Neural cell (in vitro differentiated cells): ENCODE data around the gene DNAJB12. TPM values are rescaled to one million over a fixed set of nuclear protein-coding genes. Genes with fewer than 3 reads are reported as not detected.

Experiments
- H2AFZ ChIP-seq: fragments of 200-600, 300-800 bp; sonication (generic), shearing (Covaris generic); 2 replicates; pipeline ENCODE4 v1.6.0; 2014; ENCODE audit warnings: low read depth, mild to moderate bottlenecking, antibody characterized with exemption, low read length, moderate library complexity
- H3F3A ChIP-seq: fragments of 200-600 bp; shearing (Covaris generic); 2 replicates; pipeline ENCODE4 v1.6.1; 2016; ENCODE audit warnings: mild to moderate bottlenecking, moderate library complexity, mixed read lengths, antibody characterized with exemption, low read length; ENCODE audit not compliant: insufficient read depth, poor library complexity, severe bottlenecking
- H3K27ac ChIP-seq: fragments of 200-600, 300-800 bp; sonication (generic), shearing (Covaris generic); 2 replicates; pipeline ENCODE4 v1.5.1; 2014; ENCODE audit warnings: mild to moderate bottlenecking, low read length, moderate library complexity
- H3K27me3 ChIP-seq: fragments of 300-800, 200-600 bp; sonication (generic), shearing (Covaris generic); 2 replicates; pipeline ENCODE4 v1.6.0; 2014; ENCODE audit warnings: mild to moderate bottlenecking, low read depth, low read length, moderate library complexity; ENCODE audit not compliant: insufficient read depth
- H3K36me3 ChIP-seq: fragments of 300-800, 200-600 bp; sonication (generic), shearing (Covaris generic); 2 replicates; pipeline ENCODE4 v1.5.1; 2014; ENCODE audit warnings: mild to moderate bottlenecking, antibody characterized with exemption, low read length, moderate library complexity; ENCODE audit not compliant: insufficient read depth
- H3K4me2 ChIP-seq: fragments of 300-800, 200-600 bp; sonication (generic), shearing (Covaris generic); 2 replicates; pipeline ENCODE4 v1.6.0; 2014; ENCODE audit warnings: mild to moderate bottlenecking, low read length
- H3K4me3 ChIP-seq: fragments of 300-800, 200-600 bp; sonication (generic), shearing (Covaris generic); 2 replicates; pipeline ENCODE4 v1.5.1; 2014; ENCODE audit warnings: mild to moderate bottlenecking, low read length, moderate library complexity
- H3K79me2 ChIP-seq: fragments of 200-600 bp; shearing (Covaris generic); replicated peaks from 2 replicates; pipeline ENCODE4 v1.6.0; 2014; ENCODE audit warnings: mild to moderate bottlenecking, low read length, moderate library complexity; ENCODE audit not compliant: insufficient read depth
- H3K9ac ChIP-seq: fragments of 300-800, 200-600 bp; sonication (generic), shearing (Covaris generic); 2 replicates; pipeline ENCODE4 v1.6.1; 2016; ENCODE audit warnings: mild to moderate bottlenecking, low read length, mixed read lengths
- H3K9me2 ChIP-seq: fragments of 200-600 bp; shearing (Covaris generic); 2 replicates; pipeline ENCODE4 v1.6.1; 2016; ENCODE audit warnings: mild to moderate bottlenecking, low read length, mixed read lengths; ENCODE audit not compliant: insufficient read depth
- H3K9me3 ChIP-seq: fragments of 200-600, 300-800 bp; sonication (generic), shearing (Covaris generic); 2 replicates; pipeline ENCODE4 v1.6.1; 2016; ENCODE audit warnings: mild to moderate bottlenecking, mixed run types, low read length, moderate library complexity, mixed read lengths
- H4K20me1 ChIP-seq: fragments of 200-600 bp; shearing (Covaris generic); 2 replicates; pipeline ENCODE4 v1.6.1; 2016; ENCODE audit warnings: mild to moderate bottlenecking, mixed run types; ENCODE audit not compliant: insufficient read depth
- CTCF ChIP-seq: fragments of 450-650 bp; IDR thresholded peaks from 2 replicates; pipeline ENCODE4 v1.5.1; 2014; ENCODE audit warnings: antibody characterized with exemption, mild to moderate bottlenecking, moderate library complexity; ENCODE audit not compliant: poor library complexity, severe bottlenecking
- EP300 ChIP-seq: fragments of 450-650 bp; conservative IDR thresholded peaks from 2 replicates; pipeline ENCODE4 v1.6.1; 2014; ENCODE audit warnings: antibody characterized with exemption, mild to moderate bottlenecking, moderate library complexity; ENCODE audit not compliant: poor library complexity, severe bottlenecking
- EZH2 ChIP-seq: fragments of 200-600, 300-800 bp; shearing (Covaris generic), sonication (generic); IDR thresholded peaks from 2 replicates; pipeline ENCODE4 v1.6.1; 2014; ENCODE audit warnings: antibody characterized with exemption, low read length, borderline replicate concordance, mild to moderate bottlenecking; ENCODE audit not compliant: insufficient read depth, poor library complexity, severe bottlenecking
- MXI1 ChIP-seq: fragments of 450-650 bp; conservative IDR thresholded peaks from 2 replicates; pipeline ENCODE4 v1.6.1; 2014; ENCODE audit warnings: antibody characterized with exemption, mild to moderate bottlenecking; ENCODE audit not compliant: poor library complexity, severe bottlenecking
- POLR2AphosphoS5 ChIP-seq: IDR thresholded peaks from 2 replicates; pipeline ENCODE4 v1.6.1; 2012
- RAD21 ChIP-seq: fragments of 450-650 bp; conservative IDR thresholded peaks from 2 replicates; pipeline ENCODE4 v1.6.1; 2014; ENCODE audit warnings: antibody characterized with exemption, mild to moderate bottlenecking, moderate library complexity
- REST ChIP-seq: IDR thresholded peaks from 2 replicates; pipeline ENCODE4 v1.6.1; 2012; ENCODE audit warnings: borderline replicate concordance
- SMC3 ChIP-seq: fragments of 450-650 bp; conservative IDR thresholded peaks from 2 replicates; pipeline ENCODE4 v1.6.1; 2014; ENCODE audit warnings: antibody characterized with exemption, mild to moderate bottlenecking, moderate library complexity; ENCODE audit not compliant: poor library complexity
- TAF1 ChIP-seq: IDR thresholded peaks from 2 replicates; pipeline ENCODE4 v1.6.1; 2012; ENCODE audit warnings: low read depth
- polyA plus RNA-seq: library from polyadenylated mRNA; depleted of rRNA; stranded (reverse); fragments of >200 nt; gene quantifications from 2 replicates; pipeline ENCODE4 v1.2.3, GENCODE V29; 2014

Gene DNAJB12
- polyA plus RNA-seq, 1 donor from 2014 or later: 24.5 TPM

- Histone ChIP-seq H3K9me3 (no peaks in the 10 kb centered on the region), H2AFZ (no peak overlapping the region), H3F3A (no peaks in the 10 kb centered on the region), H3K27ac (no peak overlapping the region), H3K9ac (no peak overlapping the region), H3K9me2 (no peaks in the 10 kb centered on the region), H3K79me2 (no peaks in the 10 kb centered on the region), H4K20me1 (no peaks in the 10 kb centered on the region), H3K36me3 (no peaks in the 10 kb centered on the region), H3K4me2 (no peak overlapping the region), H3K4me3 (no peak overlapping the region), H3K27me3 (no peaks in the 10 kb centered on the region)
- TF ChIP-seq MXI1 (no peak), POLR2AphosphoS5 (no peak), EP300 (no peak), TAF1 (no peak), SMC3 (no peak), CTCF (no peak), REST (no peak), EZH2 (no peak)
These were observed 32.8 kb downstream of the DNAJB12 start for GRCh38 chr10:72322030-72322279.

GRCh38 chr10:72321248-72322029 lies 33.3 kb downstream of the DNAJB12 start:
- no peaks in the 10 kb centered on the region for H3K36me3 ChIP-seq
- no peak overlapping the region for H2AFZ ChIP-seq
- no peak overlapping the region for H3K27ac ChIP-seq
- H3K9ac ChIP-seq: peak overlapping the region; percentile 31
- no peaks in the 10 kb centered on the region for H4K20me1 ChIP-seq
- H3F3A ChIP-seq: no peaks in the 10 kb centered on the region
- H3K9me3 ChIP-seq: no peaks in the 10 kb centered on the region
- TF ChIP-seq RAD21 (no peak), CTCF (no peak), SMC3 (no peak), TAF1 (no peak)
- no peaks in the 10 kb centered on the region for H3K9me2 ChIP-seq
- H3K4me2 ChIP-seq: no peak overlapping the region
- no peaks in the 10 kb centered on the region for H3K79me2 ChIP-seq
- no peak overlapping the region for H3K4me3 ChIP-seq
- H3K27me3 ChIP-seq: no peaks in the 10 kb centered on the region
